T47D (cell line): ENCODE data around the gene ARFGAP1.
"Not testable (repeated sequence)": the region's sequence is repeated elsewhere in the genome, so short reads cannot be mapped to it uniquely, and the experiment has no call there.

ENCODE experiments used
- DNase-seq, 2 experiments: peaks; one replicate each; pipeline versions ENCODE4 v3.0.0 to v3.0.0-alpha.2; 2011 to 2012; ENCODE audit warnings: low read depth in 1 of 2, low spot score in 1 of 2
- JUND ChIP-seq: IDR thresholded peaks from 2 replicates; pipeline ENCODE4 v1.6.1; 2012; ENCODE audit warnings: low read depth
- in situ Hi-C: cut with HindIII; loops from 2 replicates; pipeline ENCODE4 v1.10.0; 2016; ENCODE audit warnings: low sequenced_read_pairs, low pct_unique_long_range_greater_than_20kb

The ARFGAP1 gene

DNA sequence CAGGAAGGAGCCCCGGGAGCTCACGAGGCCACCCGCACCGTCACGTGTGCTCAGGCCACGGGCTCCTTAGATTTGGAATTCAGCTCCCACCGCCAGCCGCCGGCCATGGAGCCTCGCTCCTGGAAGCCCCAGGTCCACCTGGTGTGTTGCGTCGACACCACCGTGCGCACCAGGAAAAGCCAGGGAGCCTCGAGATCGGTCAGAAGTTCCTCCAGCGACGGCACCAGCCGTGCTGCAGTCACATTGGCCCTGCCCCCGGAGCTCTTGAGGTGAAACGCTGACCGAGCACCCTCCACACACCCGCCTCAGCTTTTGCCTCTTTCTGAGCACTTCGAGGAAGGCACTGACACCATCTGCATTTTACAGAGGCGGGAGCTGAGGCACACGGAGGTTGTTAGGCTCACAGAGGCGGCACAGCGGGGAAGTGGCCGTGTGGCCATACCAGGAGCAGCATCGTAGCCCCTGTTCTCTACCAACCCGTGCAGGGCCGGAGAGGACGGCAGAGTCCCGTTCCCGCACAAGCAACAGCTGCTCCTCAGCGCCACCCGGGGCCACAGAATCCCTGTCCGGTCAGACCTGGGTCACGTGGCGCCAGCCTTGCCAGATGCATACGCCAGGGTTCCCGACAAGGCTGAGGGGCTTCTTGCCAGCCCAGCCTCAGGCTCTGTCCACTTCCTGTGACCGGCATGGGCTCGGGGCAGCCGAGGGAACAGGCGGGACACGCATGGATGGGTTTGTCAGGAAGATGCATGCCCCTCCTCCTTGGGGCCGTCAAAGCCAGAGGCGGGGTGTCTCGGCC, 25.9 kb upstream of the ARFGAP1 start:
- in situ Hi-C loops, result no loop called here
- DNase-seq, result peak in 1 of 2 experiments; percentile 51

GRCh38 chr20:63247671-63248228, 24.9 kb upstream of the ARFGAP1 start:
- no peak for TF ChIP-seq JUND
- DNase-seq, result no peak
- in situ Hi-C loops, result no loop called here

More for the DNA sequence above, 25.9 kb upstream of the ARFGAP1 start:
- no peak for TF ChIP-seq JUND

DNA sequence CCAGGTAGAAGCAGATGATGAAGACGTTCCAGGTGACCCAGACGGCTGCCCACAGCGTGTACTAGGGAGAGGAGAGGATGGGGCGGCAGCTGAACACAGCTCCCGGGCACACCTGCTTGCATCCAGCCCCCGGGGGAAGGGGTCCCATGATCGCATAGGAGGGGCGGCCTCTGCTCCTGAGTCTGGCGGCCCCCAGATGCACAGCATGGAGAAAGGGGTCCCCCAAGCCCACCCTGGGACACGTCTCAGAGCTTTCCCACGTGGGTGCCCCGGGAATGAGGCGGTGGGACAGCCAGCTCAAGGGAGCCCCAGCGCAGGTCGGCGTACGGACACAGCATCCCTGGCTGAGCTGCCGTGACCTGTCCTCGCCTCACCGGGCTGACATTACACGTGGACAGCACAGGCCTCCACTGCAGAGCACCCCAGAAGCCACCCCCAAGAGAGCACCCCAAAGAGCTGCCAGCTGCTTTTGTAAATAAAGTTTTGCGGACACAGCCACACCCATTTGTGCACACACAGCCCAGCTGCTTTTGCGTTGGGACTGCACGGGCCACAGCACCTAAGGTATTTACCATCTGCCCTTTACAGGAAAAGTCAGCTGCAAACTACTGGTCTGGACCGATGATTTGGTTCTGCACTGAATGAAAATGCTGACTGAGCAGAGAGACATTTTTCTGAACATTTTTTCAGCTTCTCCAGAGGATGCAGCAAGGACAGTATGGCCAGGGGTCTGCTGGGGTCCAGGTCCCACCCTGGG, 23.6 kb upstream of the ARFGAP1 start:
- TF ChIP-seq JUND, result no peak
- in situ Hi-C loops, result no loop called here
- peak in 1 of 2 experiments; percentile 42 for DNase-seq

DNA sequence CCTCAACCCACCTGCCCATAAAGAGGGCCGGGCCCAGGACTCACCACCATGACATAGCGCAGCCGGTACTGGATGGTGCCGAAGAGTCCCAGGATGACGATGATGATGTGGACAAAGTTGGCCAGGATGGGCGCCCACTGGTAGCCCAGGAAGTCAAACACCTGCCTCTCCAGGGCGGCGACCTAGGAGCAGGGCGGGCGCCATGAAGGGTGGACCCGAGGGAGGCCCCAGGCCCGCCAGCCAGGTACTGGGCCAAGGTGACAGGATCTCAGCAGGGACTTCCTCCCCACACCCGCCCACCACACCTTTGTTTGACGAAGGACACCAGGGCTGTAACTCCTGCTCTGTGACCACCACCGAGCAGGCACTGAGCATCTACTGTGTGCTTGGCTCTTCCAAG, 22.7 kb upstream of the ARFGAP1 start:
- no peak for TF ChIP-seq JUND
- no peak for DNase-seq
- in situ Hi-C loops, result no loop called here

GRCh38 chr20:63251350-63251749, 21.3 kb upstream of the ARFGAP1 start:
- in situ Hi-C loops, result not testable (repeated sequence)
- DNase-seq, result peak in 1 of 2 experiments; percentile 64

- in situ Hi-C loops, result no loop called here
- no peak for TF ChIP-seq JUND
- no peak for DNase-seq
Observed at GRCh38 chr20:63252284-63252711, 20.3 kb upstream of the ARFGAP1 start.

DNA sequence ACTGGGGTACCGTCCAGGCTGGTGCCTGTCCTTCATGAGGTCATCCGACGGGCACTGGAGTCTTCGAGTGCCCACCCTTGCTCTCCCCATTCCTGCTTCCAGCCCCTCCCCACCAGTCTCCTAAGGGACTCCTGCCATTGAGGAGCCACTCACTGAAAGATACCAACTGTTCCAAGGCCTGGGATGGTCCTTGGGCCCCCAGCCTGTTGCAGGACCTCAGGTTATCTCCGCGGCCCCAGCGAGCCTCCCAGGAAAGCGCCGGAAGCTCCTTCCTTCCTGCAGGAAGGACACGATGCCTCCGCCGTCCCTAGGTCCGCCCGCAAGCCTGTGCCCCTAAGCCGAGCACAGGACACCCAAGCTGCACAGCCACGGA, 19.6 kb upstream of the ARFGAP1 start:
- no peak for TF ChIP-seq JUND
- in situ Hi-C loops, result no loop called here
- DNase-seq, result no peak

GRCh38 chr20:63253438-63254231, 19.0 kb upstream of the ARFGAP1 start:
- TF ChIP-seq JUND, result no peak
- DNase-seq, result no peak
- in situ Hi-C loops, result no loop called here

GRCh38 chr20:63254232-63254605, 18.4 kb upstream of the ARFGAP1 start, which contains the start of gene NKAIN4:
NKAIN4 (minus strand) TSS chr20:63254463; CDS start chr20:63254450, 13 bp downstream.
- no peak for TF ChIP-seq JUND
- DNase-seq, result no peak

GRCh38 chr20:63254606-63255384, 17.8 kb upstream of the ARFGAP1 start:
- no peak for TF ChIP-seq JUND
- in situ Hi-C loops, result no loop called here
- no peak for DNase-seq

More at GRCh38 chr20:63254232-63254605, 18.4 kb upstream of the ARFGAP1 start, which contains the start of gene NKAIN4:
- in situ Hi-C loops, result no loop called here

DNA sequence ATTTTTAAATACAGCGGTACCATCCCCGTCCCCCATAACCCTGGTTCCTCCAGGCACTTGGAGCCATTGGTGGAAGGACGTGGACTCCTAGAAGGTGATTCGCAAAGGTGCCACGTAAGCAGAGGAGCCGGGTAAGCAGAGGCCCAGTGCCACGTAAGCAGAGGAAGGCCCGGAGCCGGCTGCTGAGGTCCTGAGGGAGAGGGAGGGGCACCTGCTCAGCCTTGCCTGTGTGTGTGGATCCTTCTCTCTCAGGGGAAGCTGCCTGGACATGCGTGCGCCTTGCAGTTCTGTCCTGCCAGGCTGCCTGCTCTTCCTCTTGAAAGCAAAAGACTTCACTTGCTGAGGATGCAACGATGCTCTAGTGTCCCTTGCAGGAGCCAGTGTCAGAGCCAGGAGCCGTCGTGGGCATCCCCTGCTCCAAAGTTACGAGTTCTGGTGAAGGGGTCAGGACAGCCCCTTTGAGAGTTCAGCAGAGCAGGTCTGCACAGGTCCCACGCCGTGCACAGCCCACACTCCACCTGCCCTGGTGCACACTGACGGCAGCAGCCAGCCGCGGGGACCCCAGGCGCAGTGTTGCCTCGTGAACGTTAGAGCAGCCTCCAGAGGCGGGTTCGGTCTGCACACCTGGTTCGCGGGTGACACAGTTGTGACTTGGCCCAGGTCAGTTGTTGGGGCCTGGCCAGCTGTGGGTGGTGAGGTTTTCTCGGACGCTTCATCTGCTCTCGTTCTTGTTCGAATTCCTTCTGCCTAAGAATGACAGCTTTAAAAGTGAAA, 16.5 kb upstream of the ARFGAP1 start:
- in situ Hi-C loops, result no loop called here
- peak in 1 of 2 experiments; percentile 24 for DNase-seq

More for the DNA sequence above, 16.5 kb upstream of the ARFGAP1 start:
- no peak for TF ChIP-seq JUND
